Omental fat pad (tissue), 4 donors: ENCODE measurements around the gene HM13. TPM values are rescaled to one million over a fixed set of nuclear protein-coding genes. Genes with fewer than 3 reads are reported as not detected.
A peak's percentile ranks its signal among the peaks of the same experiment; 100 is the strongest.
"Not testable (repeated sequence)": the region's sequence is repeated elsewhere in the genome, so short reads cannot be mapped to it uniquely, and the experiment has no call there.

Source experiments
- ATAC-seq: fragments of 150-250 bp; one replicate; pipeline ENCODE4 v1.9.1; 2016; ENCODE audit warnings: mild to moderate bottlenecking, moderate library complexity; ENCODE audit not compliant: low FRiP score
- DNase-seq: peaks from one replicate; pipeline ENCODE4 v3.0.0-alpha.2; 2019; ENCODE audit warnings: low spot score
- CTCF ChIP-seq, 3 donors: fragments of 450-650 bp; IDR thresholded peaks; one replicate each; pipeline ENCODE4 v1.5.1; 2016 to 2017; ENCODE audit warnings: antibody characterized with exemption in 3 of 3, mild to moderate bottlenecking in 3 of 3, moderate library complexity in 2 of 3
- small RNA-seq: library from RNA; depleted of rRNA; stranded (forward); fragments of <200 nt; gene quantifications from one replicate; pipeline ENCODE3, GENCODE V24; 2016
- total RNA-seq, 4 donors: library from RNA; depleted of rRNA; stranded (reverse); fragments of >200 nt; gene quantifications; one replicate each; pipeline ENCODE4 v1.1.0, GENCODE V29; 2016

The HM13 gene
- total RNA-seq, 4 donors from 2014 or later, result 59.7 to 113 (median 83.4) TPM

- ATAC-seq, result peak; percentile 17
- DNase-seq, result no peak
- TF ChIP-seq CTCF (IDR thresholded peaks at IDR 0.05), result no peak
Measured at GRCh38 chr20:31606804-31607639, 92.8 kb downstream of the HM13 start.

- TF ChIP-seq CTCF (IDR thresholded peaks at IDR 0.05), result no peak
- DNase-seq (no peak), ATAC-seq (no peak)
Measured at GRCh38 chr20:31607640-31608250, 93.5 kb downstream of the HM13 start.

- no peak for TF ChIP-seq CTCF (IDR thresholded peaks at IDR 0.05)
- DNase-seq, result peak; percentile 41
- ATAC-seq, result peak; percentile 8
Measured at GRCh38 chr20:31608251-31608945, 94.2 kb downstream of the HM13 start.

GRCh38 chr20:31612271-31612640 is 98.0 kb downstream of the HM13 start:
- not testable (repeated sequence) for DNase-seq

GRCh38 chr20:31615416-31615815 is 101.2 kb downstream of the HM13 start:
- no peak for DNase-seq
- no peak for TF ChIP-seq CTCF (IDR thresholded peaks at IDR 0.05)
- ATAC-seq, result no peak

More at GRCh38 chr20:31612271-31612640, 98.0 kb downstream of the HM13 start:
- ATAC-seq, result not testable (repeated sequence)

GRCh38 chr20:31617432-31618104 is 103.3 kb downstream of the HM13 start:
- DNase-seq, result no peak
- ATAC-seq, result no peak
- TF ChIP-seq CTCF (IDR thresholded peaks at IDR 0.05), result no peak

Small RNA genes within 50 kb of the gene (small RNA-seq; reads per million reads assigned to genes)
- not detected for gene MIR3193

Other genes with a start within 250 kb of the HM13 start
- not detected for gene DEFB116, start 205.9 kb upstream of the HM13 start, total RNA-seq
- gene DEFB118, start 145.8 kb upstream of the HM13 start, total RNA-seq, result not detected
- gene DEFB119, start 123.9 kb upstream of the HM13 start, total RNA-seq, result not detected
- not detected for gene DEFB121, start 108.2 kb upstream of the HM13 start, total RNA-seq
- gene DEFB123, start 73.8 kb upstream of the HM13 start, total RNA-seq, result not detected
- gene DEFB124, start 39.3 kb upstream of the HM13 start, total RNA-seq, result 1 to 10 TPM in 1 of 4 donors, not detected in 3; 2.7 TPM
- 10 to 100 TPM in 1 of 4 donors, 1 to 10 TPM in 2, not detected in 1; 1.6 to 12.3 (median 4.0) TPM for gene REM1, start 39.2 kb upstream of the HM13 start, total RNA-seq
- gene ID1, start 90.8 kb downstream of the HM13 start, total RNA-seq, result 100 to 1,000 TPM; 437 to 878 (median 612) TPM
- 10 to 100 TPM in 1 of 4 donors, 1 to 10 TPM in 2, not detected in 1; 1.0 to 17.0 (median 1.8) TPM for gene COX4I2, start 123.5 kb downstream of the HM13 start, total RNA-seq
- 100 to 1,000 TPM in 2 of 4 donors, 10 to 100 TPM in 2; 65.0 to 140 (median 112) TPM for gene BCL2L1, start 208.4 kb downstream of the HM13 start, total RNA-seq
- gene TPX2, start 224.8 kb downstream of the HM13 start, total RNA-seq, result 1 to 10 TPM in 2 of 4 donors, under 1 TPM in 2; 0.82 to 4.8 (median 0.97) TPM